WTC11 (cell line): ENCODE data around the gene GRM8.

Source experiments
- ATF1 ChIP-seq: sonication (generic); formaldehyde crosslinking; IDR thresholded peaks from 2 replicates; pipeline ENCODE4 v1.8.1; 2023; ENCODE audit warnings: mild to moderate bottlenecking, moderate library complexity, missing genetic modification reagents
- CTCF ChIP-seq: fragments of 200-600 bp; IDR thresholded peaks from 2 replicates; pipeline ENCODE4 v1.8.0; 2022; ENCODE audit warnings: antibody characterized with exemption
- FOXJ3 ChIP-seq: sonication (generic); formaldehyde crosslinking; IDR thresholded peaks from 2 replicates; pipeline ENCODE4 v1.9.0; 2021; ENCODE audit warnings: missing genetic modification reagents, mild to moderate bottlenecking, borderline replicate concordance
- FOXP4 ChIP-seq: sonication (generic); formaldehyde crosslinking; IDR thresholded peaks from 2 replicates; pipeline ENCODE4 v1.8.0; 2022; ENCODE audit warnings: mild to moderate bottlenecking, missing genetic modification reagents
- MAX ChIP-seq: sonication (generic); formaldehyde crosslinking; IDR thresholded peaks from 2 replicates; pipeline ENCODE4 v1.8.0; 2022; ENCODE audit warnings: mild to moderate bottlenecking, missing genetic modification reagents
- TEAD4 ChIP-seq: sonication (generic); formaldehyde crosslinking; IDR thresholded peaks from 2 replicates; pipeline ENCODE4 v1.8.0; 2022; ENCODE audit warnings: mild to moderate bottlenecking, missing genetic modification reagents

- TF ChIP-seq TEAD4 (CRISPR knock-in tag) (no peak), FOXJ3 (no peak), CTCF (no peak), ATF1 (CRISPR knock-in tag) (no peak), MAX (CRISPR knock-in tag) (no peak), FOXP4 (CRISPR knock-in tag) (no peak)
Measured at GRCh38 chr7:126411821-126412383, 840.8 kb downstream of the GRM8 start.
